GM13976 (cell line): Measurements from ENCODE around the gene SNX13.
"Not testable (repeated sequence)": the region's sequence is repeated elsewhere in the genome, so short reads cannot be mapped to it uniquely, and the experiment has no call there.

Experiments used
- DNase-seq: peaks from one replicate; pipeline ENCODE4 v3.0.0; 2012; ENCODE audit warnings: low spot score
- in situ Hi-C: fragments of 300-500 bp; cut with MboI; formaldehyde crosslinking; loops from one replicate; pipeline ENCODE4 v1.12.0; 2022; ENCODE audit warnings: low sequenced_read_pairs, mixed read lengths, inconsistent platforms; ENCODE audit not compliant: unreplicated experiment
- TF ChIP-seq, protein P1 (sequence below): IDR thresholded peaks from 2 replicates; pipeline ENCODE4 v1.5.1; 2012; ENCODE audit warnings: borderline replicate concordance, mild to moderate bottlenecking; ENCODE audit not compliant: insufficient read depth; ENCODE audit errors: extremely low read depth, missing control alignments, control extremely low read depth

Gene SNX13

DNA sequence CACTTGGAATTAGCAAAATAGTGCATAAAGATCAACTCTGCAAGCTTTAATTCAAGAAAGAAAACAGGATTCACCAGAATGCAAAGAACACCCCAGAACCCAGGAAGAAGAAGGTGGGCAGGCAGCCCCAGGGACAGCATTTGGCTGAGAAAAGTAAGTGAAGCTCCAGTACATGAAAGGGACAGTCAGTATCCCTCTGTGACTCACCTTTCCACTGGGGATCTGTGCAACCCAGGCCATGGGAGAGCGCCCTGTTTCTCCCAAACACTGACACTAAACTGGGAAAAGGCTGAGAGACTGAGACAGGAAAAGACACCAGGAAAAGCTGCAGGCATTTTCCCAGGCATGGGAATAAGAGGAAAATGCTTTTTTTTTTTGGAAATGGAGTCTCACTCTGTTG is 28.2 kb downstream of the SNX13 start:
- no peak for DNase-seq
- TF ChIP-seq, protein P1, sequence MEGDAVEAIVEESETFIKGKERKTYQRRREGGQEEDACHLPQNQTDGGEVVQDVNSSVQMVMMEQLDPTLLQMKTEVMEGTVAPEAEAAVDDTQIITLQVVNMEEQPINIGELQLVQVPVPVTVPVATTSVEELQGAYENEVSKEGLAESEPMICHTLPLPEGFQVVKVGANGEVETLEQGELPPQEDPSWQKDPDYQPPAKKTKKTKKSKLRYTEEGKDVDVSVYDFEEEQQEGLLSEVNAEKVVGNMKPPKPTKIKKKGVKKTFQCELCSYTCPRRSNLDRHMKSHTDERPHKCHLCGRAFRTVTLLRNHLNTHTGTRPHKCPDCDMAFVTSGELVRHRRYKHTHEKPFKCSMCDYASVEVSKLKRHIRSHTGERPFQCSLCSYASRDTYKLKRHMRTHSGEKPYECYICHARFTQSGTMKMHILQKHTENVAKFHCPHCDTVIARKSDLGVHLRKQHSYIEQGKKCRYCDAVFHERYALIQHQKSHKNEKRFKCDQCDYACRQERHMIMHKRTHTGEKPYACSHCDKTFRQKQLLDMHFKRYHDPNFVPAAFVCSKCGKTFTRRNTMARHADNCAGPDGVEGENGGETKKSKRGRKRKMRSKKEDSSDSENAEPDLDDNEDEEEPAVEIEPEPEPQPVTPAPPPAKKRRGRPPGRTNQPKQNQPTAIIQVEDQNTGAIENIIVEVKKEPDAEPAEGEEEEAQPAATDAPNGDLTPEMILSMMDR, result no peak
- in situ Hi-C loops, result no loop called here

DNA sequence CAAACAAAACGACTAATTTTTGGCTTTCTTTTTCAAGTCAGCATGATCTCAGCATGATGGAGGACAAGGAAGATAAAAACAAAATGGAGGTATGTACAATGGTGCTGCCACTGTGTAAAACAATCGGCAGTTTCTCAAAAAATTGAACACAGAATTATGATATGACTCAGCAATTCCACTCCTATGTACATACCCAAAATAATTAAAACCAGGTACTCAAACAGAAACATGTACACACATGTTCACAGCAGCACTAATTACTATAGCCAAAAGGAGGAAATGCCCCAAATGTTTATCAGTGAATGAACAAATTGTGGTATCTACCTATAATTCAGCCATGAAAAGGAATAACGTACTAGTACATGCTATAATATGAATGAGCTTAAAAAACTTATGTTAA is 29.9 kb downstream of the SNX13 start:
- TF ChIP-seq, protein P1, result no peak
- no peak for DNase-seq
- in situ Hi-C loops, result no loop called here

DNA sequence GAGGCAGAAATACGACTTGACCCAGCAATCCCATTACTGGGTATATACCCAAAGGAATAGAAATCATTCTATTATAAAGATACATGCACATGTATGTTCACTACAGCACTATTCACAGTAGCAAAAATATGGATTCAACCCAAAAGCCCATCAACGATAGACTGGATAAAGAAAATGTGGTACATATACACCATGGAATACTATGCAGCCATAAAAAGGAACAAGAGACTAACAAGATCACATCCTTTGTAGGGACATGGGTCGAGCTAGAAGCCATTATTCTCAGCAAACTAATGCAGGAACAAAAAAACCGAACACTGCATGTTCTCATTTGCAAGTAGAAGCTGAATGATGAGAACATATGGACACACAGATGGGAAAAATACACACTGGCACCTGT is 31.0 kb downstream of the SNX13 start:
- DNase-seq, in situ Hi-C loops: not testable (repeated sequence)

DNA sequence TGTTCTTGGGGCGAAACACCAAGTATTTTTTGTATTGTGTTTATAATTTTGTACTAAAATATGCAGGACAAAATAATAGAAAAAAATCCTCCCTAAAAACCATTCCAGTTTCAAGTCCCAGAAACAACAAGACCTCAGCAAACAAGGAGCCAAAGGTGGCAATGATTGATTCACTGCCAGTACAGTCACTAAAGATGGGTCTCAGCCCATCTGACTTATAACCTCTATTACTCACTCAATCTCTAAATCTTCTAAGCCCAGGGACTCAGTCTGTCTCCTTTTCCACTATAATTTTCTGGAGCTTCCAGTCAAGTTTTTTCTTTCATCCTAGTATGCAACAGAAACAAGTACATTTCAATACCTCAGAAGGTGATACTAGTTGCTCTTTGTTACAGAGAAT is 33.3 kb downstream of the SNX13 start:
- DNase-seq, result no peak
- TF ChIP-seq, protein P1, result no peak
- in situ Hi-C loops, result no loop called here

DNA sequence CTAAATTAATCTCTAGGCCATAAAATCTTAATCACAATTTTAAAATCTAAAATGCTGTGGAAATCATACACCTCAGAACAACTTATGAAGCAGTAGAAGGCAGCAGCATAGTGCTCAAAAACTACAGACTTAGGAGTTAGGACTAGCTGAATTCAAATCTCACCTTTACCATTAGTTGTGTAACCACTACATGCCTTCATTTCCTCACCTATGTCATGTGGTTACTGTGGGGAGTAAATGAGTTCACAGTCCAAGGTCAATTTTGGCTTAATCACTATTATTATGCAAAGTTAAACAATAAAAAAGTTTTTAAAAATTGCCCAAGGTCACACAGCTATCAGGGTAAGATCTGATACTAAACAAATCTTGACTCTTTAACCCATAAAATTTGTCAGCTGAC is 37.0 kb downstream of the SNX13 start:
- TF ChIP-seq, protein P1, result no peak
- DNase-seq, result no peak
- in situ Hi-C loops, result no loop called here

DNA sequence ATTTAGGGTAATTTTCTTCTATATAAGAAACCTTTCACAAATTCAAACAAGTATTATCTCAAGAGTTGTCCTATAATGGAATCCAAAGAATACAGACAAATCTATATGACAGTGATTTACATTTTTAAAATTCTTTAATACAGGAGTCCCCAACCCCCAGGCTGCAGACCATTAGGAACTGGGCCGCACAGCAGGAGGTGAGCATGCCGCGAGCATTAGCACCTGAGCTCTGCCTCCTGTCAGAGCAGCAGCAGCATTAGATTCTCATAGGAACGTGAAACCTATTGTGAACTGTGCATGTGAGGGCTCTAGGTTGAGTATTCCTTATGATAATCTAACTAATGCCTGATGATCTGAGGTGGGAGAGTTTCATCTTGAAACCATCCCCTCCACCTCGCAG is 37.7 kb downstream of the SNX13 start:
- TF ChIP-seq, protein P1, result no peak
- in situ Hi-C loops, result no loop called here

DNA sequence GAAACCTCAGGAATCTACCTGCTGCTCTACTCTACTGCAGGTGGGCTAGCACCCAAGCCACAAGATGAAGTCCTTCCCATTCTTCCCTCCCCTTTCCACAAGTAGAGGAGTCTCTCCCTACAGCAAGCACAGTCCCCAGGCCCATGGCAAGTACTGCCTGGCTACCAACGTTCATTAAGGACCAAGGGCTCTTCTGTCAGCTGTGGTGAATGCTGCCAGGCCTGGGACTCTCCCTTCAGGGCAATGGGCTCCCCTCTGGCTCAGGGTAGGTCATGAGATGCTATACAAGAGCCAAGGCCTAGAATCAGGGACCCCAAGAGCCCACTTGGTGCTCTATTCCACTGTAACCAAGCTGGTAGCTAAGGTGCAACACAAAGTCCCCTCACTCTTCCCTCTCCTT is 39.8 kb downstream of the SNX13 start:
- TF ChIP-seq, protein P1, result no peak
- in situ Hi-C loops, result no loop called here
- no peak for DNase-seq

More for the DNA sequence above, 37.7 kb downstream of the SNX13 start:
- no peak for DNase-seq

DNA sequence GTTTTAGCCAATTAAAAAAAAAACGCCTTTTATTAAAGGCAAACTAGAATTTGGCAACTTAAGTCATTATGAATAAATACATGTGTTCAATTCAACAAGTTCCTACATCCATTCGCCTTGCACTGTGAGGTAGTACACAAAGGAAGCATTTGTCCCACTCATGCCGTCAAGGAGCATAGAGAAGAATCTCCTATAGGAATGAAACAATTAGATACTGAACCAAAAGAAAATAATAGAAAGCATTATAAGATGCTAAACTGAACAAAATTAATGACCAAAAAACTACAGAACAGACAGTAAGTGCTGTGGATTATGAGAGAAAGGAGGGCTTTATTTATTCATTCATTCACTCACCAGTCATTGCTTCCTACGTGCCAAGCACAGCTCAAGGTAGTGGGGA is 42.2 kb downstream of the SNX13 start:
- TF ChIP-seq, protein P1, result no peak
- in situ Hi-C loops, result no loop called here
- no peak for DNase-seq
